Measurements from ENCODE around the gene HPGD.

- TF ChIP-seq CTCF (conservative IDR thresholded peaks at IDR 0.05; ENCODE audit: low read depth, low read length) (no peak), EZH2 (IDR thresholded peaks at IDR 0.05; ENCODE audit: borderline replicate concordance, low read depth, low read length, poor library complexity, severe bottlenecking) (no peak)
Measured at GRCh38 chr4:174522183-174523024, at the start of gene HPGD.
